Loucy (cell line): ENCODE results near the gene UTP4.
A peak's percentile ranks its signal among the peaks of the same experiment; 100 is the strongest.

Experiments used
- EZH2phosphoT487 ChIP-seq: fragments of 200-600 bp; IDR thresholded peaks from 2 replicates; pipeline ENCODE4 v1.6.1; 2018; ENCODE audit warnings: antibody characterized with exemption, mild to moderate bottlenecking, moderate library complexity, borderline replicate concordance
- TF ChIP-seq, protein P1 (sequence below): fragments of 200-600 bp; sonication (generic); conservative IDR thresholded peaks from 2 replicates; pipeline ENCODE4 v1.5.1; 2014; ENCODE audit warnings: mild to moderate bottlenecking, antibody characterized with exemption, low read length

DNA sequence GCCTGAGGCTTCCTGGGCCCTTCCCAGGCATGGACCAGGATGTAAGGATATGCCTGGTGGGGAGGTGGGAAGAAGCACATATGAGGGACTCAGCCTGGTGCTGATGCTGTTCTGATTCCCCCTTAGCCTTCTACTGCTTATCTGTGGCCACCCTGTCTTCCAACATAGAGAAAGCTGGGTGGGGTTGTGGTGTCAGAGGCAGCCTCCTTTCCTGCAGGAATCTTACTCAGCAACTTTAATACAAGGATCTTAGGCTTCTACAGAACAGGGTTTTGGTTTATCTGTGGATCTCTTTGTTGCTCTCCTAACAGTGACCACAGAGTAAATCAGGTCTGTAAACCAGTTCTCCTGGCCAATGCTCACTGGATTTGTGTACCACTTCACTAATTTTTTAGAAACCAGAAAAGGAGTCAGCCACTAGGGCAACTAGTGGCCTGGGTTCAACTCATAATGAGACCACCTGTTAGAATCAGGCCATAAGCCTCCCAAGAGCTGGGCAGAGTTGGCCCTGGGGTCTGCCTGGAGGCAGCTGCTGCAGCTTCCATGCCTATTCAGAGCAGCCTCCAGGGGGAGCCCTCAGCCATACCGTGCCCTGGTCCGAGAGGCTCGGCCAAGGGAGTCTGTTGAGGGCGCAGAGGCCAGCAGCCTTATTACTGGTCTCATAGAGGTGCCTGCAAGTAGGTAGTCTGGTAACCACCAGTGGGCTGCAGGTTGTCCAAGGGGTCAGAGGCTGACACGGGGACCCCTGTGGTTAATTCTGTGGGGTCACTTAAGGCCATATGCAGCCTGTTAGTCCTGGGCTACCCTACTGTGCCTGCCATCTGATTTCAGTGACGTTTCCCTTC lies 19.9 kb upstream of the UTP4 start:
- TF ChIP-seq, protein P1, sequence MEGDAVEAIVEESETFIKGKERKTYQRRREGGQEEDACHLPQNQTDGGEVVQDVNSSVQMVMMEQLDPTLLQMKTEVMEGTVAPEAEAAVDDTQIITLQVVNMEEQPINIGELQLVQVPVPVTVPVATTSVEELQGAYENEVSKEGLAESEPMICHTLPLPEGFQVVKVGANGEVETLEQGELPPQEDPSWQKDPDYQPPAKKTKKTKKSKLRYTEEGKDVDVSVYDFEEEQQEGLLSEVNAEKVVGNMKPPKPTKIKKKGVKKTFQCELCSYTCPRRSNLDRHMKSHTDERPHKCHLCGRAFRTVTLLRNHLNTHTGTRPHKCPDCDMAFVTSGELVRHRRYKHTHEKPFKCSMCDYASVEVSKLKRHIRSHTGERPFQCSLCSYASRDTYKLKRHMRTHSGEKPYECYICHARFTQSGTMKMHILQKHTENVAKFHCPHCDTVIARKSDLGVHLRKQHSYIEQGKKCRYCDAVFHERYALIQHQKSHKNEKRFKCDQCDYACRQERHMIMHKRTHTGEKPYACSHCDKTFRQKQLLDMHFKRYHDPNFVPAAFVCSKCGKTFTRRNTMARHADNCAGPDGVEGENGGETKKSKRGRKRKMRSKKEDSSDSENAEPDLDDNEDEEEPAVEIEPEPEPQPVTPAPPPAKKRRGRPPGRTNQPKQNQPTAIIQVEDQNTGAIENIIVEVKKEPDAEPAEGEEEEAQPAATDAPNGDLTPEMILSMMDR = peak; percentile 80
- TF ChIP-seq EZH2phosphoT487 = no peak
